ENCODE results near the gene MCTP1. TPM values are rescaled to one million over a fixed set of nuclear protein-coding genes. Genes with fewer than 3 reads are reported as not detected.
"Not testable (repeated sequence)": the region's sequence is repeated elsewhere in the genome, so short reads cannot be mapped to it uniquely, and the experiment has no call there.

The MCTP1 gene
- polyA plus RNA-seq, 3 donors: 4.3 to 7.8 (median 5.6) TPM

DNA sequence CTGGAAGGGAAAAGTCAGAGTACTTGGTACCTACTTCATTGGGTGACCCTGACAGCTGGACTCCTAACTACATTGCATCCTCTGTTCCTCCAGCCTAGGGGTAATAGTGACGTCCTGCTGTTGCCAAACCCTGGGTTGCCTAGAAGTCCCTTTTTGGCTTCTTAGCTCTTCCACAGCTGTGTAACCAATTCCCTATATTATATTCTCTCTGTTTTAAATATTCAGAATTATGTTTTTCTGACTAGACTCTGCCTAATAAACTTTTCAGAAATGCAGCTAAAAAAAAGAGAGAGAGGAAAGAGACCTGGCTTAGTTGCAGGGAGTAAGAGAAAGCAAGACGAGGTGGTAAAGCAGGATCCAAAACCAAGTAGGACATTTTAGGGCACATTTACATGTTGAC lies 28.4 kb downstream of the MCTP1 start:
- DNase-seq: no peak

DNA sequence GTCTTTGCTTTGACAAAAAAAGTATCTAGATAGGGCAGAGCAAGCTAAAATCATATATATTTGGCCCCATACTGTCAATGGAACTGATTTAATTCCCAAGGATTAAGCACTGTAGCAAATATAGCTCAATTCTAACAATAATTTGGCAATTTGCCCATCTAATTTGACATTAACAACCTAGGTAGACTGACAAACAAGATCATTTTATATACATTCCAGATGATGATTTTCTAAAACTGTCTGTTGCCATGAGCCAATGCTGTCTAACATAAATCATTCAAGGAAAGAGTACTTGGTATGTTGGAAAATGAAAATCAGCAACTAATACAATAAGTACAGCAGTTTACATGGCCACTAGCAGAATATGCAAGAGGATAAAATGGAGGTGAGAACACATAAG lies 32.1 kb downstream of the MCTP1 start:
- no peak for DNase-seq

DNA sequence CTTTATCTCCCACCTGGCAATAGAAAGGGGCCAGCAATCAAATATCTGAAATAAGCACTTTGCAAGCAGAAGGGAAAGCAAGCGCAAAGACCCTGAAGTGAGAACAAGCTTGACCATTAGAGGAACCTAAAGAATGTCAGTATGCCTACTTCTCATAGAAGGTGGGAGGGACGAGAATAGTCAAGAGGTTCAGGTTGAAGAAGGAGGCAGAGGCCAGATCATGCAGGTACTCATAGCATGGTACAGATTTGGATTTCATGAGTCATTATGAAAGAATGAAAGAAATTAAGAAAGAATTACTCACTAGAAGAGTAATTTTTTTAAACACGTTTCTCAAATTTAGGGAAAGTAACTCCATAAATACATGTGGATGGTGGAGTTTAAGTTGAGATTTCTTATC lies 33.7 kb downstream of the MCTP1 start:
- DNase-seq: no peak

DNA sequence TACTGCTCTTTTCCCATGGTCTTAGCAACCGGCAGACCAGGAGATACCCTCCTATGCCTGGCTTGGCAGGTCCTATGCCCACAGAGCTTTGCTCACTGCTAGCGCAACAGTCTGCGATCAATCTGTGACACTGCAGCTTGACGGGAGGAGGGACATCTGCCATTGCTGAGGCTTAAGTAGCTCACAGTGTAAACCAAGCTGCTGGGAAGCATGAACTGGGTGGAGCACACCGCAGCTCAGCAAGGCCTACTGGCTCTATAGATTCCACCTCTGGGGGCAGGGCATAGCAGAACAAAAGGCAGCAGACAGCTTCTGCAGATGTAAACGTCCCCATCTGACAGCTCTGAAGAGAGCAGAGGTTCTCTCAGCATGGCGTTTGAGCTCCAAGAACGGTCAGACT lies 40.4 kb downstream of the MCTP1 start:
- DNase-seq: no peak

DNA sequence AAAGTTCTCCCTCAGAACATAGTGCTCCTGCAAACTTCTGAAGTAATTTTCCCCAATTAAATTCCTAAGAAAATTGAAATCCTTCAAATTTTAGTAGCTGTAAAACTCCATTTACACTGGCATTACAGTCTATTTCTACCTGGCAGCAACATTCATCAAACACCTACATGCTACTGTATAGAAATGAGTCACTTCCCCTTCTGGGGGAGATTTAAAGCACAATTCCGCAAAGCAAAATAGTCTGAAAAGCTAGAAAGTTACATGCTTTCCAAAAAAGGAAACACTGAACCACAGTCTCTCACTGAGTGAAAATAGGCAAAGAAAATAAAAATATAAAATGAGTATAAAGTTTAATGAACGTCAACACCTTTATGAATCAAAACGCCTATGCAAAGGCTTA lies 43.3 kb downstream of the MCTP1 start:
- DNase-seq: no peak

DNA sequence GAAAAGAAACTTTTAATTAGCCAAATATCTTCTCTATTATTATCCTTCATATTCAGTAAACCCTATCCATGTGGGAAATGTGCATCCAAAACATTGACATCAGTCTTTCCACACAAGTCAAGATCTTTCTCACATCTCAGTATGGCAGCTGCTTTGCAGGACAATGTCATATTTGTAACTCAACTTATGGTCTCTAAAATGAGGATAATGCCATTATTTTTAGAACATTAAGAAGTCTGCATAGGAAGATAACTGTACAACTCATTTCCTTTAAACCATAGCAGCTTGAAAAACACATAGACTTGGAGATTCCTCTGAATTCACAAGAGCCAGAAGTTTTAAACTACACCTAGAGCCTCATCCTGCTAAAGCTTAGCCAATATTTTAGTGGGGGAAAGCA lies 43.7 kb downstream of the MCTP1 start:
- DNase-seq: no peak

DNA sequence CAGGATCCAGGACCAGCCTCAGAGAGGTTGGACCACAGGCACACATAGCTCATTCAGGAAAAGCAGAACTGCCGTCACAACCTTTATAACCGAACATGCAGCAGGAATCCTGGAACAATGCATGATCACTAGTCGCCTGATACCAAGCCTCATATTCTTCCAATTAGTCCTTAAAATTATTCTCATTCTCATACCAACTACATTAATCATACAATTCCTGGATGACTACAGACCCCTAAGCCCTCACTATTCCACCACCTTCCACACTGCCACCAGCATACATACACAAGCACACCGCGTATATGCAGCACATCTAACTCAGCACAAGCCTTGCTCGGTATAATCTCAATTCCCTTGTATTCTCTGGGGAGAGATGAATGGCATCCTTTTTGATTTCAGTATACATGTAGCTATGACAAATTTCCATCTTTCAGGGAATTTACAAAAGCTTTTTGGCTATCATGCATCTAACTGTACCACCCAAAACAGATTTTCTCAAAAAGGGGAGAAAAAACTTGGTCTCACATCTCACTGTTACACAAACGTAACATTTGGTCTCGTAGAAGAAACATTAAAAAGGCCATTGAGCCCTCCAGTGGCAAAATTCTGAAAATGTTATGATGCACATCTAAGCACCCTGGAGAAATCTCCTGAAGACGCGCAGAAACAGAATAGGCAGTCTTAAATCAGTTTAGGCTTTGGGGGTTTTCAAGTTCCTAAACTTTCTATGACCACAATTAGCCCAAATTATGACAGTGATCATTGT lies 46.2 kb downstream of the MCTP1 start:
- peak; percentile 12 for DNase-seq

DNA sequence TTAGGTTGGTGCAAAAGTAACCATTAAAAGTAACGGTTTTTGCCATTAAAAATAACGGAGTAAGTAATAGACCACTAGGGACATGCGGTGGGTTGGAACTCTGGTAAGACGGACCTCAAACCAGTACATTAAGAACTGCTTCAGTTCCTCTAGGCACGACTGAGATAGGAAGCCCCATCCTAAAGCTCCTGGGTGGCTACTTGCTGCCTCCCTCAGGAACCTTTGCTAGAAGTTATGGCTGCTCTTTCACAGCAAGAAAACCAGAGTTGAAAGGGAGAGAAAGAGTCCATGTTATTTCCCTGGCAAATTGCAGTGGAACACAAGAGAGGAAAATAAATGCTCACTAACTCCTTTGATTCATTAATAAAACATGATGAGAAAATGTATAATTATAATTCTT lies 47.6 kb downstream of the MCTP1 start:
- DNase-seq: no peak

DNA sequence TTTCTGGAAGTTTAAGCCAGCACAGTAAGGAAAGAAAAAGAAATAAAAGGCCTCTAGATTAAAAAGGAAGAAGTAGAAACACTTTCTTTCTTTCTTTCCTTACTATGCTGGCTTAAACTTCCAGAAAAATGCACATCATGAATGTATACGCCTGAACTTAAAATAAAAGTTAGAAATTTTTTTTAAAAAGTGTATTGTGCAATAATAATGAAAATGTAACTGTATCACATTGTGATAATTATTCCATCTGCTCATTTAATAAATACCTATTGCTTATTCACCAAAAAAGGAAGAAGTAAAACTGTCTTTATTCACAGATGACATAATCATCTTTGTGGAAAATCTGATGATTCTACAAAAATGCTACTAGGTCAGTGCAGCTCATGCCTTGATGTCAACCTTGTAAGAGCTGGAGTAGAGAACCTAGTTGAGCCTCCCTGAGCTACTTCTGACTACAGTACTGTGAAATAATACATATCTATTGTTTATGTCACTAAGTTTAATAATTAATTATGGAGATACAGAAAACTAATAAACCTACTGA lies 49.4 kb downstream of the MCTP1 start:
- DNase-seq: no peak

DNA sequence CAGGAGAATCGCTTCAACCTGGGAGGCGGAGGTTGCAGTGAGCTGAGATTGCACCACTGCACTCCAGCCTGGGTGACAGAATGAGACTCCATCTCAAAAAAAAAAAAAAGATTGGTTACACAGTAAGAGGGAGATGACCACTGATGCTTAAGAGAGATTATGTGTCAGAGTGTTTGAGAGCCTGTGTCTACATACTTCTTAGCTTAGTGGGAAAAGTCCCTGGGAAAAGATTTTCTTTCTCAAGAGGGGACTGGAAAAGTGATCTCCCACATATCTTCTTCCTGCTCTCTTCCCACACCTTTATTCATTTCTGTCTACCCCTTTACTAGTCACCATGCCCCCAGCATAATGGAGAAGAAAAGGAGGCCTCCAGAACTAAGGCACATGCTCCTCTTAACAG lies 55.2 kb downstream of the MCTP1 start:
- DNase-seq: no peak

DNA sequence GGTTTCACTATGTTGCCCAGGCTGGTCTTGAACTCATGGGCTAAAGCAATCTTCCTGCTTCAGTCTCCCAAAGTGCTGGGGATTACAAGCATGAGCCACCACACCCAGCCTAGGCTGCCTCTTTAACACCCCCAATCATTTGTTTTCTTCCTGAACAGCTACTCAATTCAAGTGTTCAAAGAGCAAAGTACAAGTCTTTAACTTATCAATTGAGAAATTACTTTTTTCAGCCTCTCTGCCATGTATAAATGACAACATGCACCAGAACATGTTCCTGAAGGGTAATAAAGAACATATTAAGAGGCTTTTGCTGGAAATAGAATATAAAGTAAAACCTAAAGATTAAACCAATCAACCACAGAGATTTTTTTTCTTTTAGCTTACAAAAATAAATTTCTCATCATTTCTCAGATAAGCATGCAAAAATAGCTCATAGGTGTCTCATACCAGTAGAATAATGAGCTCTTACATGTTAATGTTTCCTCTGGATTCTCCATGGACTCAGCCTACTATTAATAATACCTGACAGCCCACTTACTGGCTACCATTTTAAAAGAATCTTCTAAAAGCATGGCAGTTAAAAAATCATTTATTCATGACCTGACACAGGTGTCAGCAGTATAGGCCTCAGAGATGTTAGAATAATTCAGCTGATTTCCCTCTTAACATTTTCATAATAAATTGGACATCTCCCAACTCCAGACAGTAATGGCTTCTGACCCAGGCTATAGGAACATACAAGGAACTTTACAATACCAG lies 60.0 kb downstream of the MCTP1 start:
- no peak for DNase-seq

DNA sequence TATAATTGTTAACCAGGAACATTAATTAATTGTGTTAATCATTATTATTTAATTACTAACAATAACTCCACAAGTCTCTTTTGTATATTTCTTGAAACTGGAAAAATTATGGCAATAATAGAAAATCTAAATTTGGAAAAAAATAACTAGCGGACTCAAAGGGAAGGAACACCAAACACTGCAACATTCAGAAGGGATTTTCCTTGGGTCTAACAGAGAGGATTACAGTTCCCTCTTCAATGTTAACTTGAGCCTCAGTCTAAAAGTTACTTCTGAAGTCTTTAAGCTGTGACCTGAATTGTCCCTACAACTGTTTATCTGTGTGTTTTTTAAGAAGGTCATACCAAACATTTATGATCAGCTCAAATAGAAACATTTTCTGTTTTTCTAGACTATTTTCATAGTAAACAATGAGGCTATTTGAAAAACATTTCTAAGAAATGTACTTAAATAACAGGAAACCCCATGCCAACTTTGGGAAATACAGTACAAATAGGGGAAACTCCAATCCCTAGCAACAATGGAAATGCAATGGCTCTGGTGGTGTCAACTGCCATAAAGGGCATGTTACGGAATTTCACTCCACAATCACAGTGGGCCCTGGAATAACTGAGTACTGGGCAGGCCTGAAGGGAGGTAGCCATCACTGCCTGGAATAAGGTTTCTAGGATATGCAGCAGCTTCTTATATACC lies 61.2 kb downstream of the MCTP1 start:
- DNase-seq: no peak

DNA sequence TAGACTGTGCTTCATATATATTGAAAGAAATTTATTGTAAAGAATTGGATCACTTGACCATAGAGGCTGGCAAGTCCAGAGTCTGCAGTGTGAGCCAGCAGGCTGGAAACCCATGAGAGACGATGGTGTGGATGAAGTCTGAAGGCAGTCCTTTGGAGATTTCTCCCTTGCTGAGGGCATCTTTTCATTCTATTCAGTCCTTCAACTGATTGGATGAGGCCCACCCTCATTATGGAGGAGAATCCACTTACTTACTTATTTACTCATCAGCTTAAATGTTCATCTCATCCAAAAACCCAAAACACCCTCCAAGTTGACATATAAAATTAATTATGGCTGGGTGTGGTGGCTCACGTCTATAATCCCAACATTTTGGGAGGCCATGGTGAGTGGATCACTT lies 62.1 kb downstream of the MCTP1 start:
- DNase-seq: no peak

DNA sequence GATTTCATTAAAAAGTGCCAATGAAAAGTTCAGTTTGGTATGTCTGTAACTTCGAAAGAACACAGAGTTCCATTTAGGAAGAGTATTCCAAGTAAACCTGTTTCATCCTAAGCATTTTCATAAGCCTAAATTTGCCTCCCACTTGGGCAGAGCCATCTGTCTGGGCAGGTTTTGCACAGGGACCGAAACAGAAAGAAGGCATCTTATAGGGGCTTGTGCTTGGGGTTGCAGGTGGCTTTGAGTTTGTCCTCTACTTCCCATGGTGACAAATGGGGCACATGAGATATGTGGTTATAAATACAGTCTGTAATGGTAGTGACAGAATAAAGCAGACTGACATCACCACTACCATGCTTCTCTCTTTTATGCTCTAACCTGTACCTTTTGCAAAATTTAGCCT lies 63.7 kb downstream of the MCTP1 start:
- no peak for DNase-seq

DNA sequence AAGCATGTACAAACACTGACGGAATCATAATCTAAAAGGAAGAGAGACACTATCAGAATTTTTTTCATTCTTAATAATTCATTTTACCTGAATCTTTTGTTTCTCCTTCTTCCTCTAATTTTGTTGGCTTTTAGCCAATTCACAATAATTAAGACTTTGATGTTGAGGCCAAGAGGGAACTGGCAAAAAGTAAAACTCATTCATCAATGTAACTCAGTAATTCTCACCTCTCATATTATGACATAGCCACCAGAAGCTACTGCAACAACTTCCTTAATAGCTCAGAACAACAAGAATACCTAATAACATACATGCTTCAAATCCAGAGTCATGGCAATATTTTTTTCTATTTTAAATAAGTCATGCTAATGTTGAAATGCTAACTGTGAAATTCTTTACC lies 64.5 kb downstream of the MCTP1 start:
- DNase-seq: no peak

DNA sequence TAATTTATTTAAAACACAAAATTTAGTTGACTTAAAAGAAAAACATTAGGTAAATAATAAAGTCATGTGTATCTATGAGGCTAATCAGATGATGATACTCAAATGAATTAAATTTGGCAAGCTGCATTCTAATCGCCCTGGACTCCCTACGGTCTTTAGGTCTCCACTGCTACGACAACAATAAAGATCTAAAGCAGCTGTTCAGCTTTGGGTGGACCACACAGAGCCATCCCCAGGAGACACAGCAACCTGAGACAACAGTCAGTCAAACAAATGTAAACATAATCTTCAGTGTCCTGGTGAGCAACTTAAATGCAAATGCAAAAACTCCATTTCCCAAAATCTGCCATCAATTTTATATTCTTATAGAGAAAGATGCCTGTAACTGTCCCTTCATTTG lies 65.5 kb downstream of the MCTP1 start:
- no peak for DNase-seq

DNA sequence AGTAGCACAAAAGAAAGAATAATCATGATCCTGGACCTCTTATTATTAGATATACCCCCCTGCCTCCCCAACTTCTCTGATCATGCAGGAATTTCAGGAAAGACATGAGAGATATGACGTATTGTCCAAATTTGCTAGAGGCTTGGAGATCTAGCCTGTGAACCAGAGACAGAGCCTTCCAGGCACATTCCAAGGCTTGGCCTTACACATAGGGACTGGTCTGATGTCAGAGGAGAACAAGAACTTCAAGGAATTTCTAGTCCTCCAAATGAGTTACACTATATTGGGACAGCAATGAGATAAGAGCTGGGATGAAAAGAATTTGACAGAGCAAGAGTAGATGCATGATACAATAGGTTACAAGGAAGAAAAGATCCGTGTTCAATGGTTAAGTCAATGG lies 67.0 kb downstream of the MCTP1 start:
- no peak for DNase-seq

DNA sequence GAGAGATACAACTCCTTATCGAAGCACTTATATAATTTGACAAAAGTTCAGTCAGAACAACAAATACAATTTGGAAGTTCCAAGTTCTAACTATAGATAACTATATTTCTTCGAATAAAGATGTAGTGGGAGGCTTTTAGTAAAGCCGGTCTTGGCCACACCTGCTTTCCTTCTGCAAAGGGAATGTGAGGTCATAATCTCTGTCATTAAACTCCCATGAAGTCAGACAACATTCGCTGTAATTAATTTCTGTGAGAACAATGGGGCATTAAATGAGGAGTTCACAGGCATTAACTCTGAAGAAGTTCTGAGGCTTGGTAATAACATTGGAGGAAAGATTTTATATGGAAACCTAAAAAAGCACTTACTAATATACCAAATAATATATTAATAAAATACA lies 67.5 kb downstream of the MCTP1 start:
- no peak for DNase-seq

DNA sequence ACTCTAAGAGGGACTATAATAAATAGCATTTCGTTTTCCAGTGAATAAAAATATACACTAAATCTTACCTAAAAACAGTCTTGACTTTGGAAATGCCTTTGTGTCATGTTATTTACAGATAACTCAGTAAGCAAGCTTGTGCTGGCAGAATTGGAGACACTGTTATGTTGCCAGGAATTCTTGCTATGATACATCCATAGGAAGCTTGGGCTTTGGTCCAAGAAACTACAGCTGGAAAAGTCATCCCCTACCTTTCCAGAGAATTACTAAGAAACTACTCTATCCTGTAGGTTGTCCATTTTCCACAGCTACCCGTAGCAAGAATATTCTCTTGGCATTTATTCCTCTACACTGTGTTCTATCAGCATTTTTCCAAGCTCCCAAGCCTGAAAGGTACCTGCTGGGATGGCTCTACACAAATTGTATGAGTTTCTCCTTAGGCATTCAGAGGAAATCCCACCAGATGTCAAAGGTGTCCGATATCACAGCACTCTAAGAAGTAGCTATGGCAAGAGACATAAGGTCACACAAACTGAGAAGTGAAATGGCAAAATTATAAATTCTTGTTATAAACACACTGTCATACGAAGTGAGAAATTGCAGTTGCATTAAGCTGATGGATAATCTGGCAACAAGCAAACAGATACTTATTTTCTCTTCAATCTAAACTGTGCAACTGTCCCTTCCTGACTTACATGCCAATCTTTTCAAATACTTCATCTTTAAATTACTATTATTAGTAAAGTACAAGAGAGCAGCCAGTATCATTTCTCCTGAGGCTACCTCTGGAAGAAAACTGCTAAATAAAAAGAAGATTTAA lies 68.5 kb downstream of the MCTP1 start:
- no peak for DNase-seq

DNA sequence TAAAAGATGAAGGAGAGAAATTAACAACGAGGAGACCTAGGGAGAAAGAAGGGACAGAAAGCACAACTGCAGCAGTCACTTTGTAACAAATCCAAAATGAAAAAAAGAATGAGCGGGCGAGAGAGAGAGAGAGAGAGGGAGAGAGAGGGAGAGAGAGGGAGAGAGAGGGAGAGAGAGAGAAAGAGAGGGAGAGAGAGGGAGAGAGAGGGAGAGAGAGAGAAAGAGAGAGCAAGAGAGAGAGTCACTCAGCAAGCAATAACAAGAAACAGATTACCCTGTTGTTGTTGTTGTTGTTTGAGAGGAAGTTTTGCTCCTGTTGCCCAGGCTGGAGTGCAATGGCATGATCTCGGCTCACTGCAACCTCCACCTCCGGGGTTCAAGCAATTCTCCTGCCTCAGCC lies 77.1 kb downstream of the MCTP1 start:
- DNase-seq: not testable (repeated sequence)

DNA sequence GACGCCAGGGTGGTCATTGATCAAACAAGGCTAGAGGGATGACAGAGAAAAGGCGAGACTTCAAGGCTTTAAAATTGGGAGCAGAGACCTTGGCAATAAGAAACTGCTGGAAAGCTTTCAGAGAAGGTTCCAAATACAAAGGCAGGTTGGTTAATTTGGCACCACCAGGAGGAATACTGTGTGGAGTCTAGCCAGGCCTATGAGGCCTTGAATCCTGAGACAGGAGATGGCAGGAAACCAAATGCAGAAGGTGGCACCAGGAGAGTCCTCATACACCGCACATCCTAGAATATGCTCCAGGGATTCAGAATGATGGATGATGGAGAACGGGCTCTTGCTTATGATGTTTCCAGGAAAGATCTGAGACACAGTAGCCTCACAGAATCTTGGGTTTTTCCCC lies 90.0 kb downstream of the MCTP1 start:
- no peak for DNase-seq

DNA sequence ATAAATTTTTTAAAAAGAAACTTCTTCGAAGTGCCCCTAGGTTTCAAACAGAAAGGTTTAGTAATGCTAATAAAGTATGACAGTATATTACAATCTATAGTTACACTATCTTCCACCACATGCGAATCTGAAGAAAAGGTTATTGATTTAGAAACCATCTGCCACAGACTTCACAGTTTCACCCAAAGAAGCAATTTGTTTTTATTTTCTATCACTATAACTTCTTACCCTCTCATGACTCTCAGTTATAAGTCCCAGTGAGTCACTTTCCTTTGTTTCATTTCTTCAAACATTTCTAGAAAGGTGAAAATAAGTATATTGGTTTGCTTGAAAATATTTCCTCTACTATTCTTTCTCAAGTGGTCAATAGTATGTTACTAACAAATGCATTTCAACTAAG lies 93.6 kb downstream of the MCTP1 start:
- no peak for DNase-seq
